ENCODE measurements around the gene MYLK. TPM values are rescaled to one million over a fixed set of nuclear protein-coding genes. Genes with fewer than 3 reads are reported as not detected.

The MYLK gene
- total and polyA plus RNA-seq, 2 donors (not counting 1 experiment from before 2014, with no cell fraction given) = 0.51 TPM; not detected in 1

- Histone ChIP-seq H3K27me3 (replicated peaks in 1 of 4; ENCODE audit: control extremely low read depth in 1 of 4, control insufficient read depth in 3 of 4, insufficient read depth in 4 of 4, low read length in 3 of 4) (no peaks in the 10 kb centered on the region), H3K4me3 (ENCODE audit: control extremely low read depth in 1 of 5, extremely low read depth in 1 of 5, insufficient read depth in 1 of 5, low read depth in 2 of 5, low read length in 4 of 5) (no peak overlapping the region), H3K36me3 (replicated peaks in 1 of 2; ENCODE audit: control extremely low read depth in 1 of 2, control insufficient read depth in 1 of 2, extremely low read depth in 1 of 2, insufficient read depth in 2 of 2, low read length in 1 of 2) (no peaks in the 10 kb centered on the region), H3K79me2 (ENCODE audit: control insufficient read depth, insufficient read depth, low read length) (no peaks in the 10 kb centered on the region), H3K4me1 (ENCODE audit: control insufficient read depth in 2 of 2, insufficient read depth in 2 of 2, low read length in 2 of 2) (no peaks in the 10 kb centered on the region), H3K9me3 (ENCODE audit: control extremely low read depth in 1 of 3, control insufficient read depth in 2 of 3, insufficient read depth in 1 of 3, low read length in 2 of 3) (no peaks in the 10 kb centered on the region), H3K27ac (ENCODE audit: low read length in 2 of 2) (no peak overlapping the region), H3K9ac (ENCODE audit: low read length) (no peak overlapping the region), H2AFZ (ENCODE audit: insufficient read depth, low read depth, low read length, poor library complexity, severe bottlenecking) (no peak overlapping the region), H4K20me1 (ENCODE audit: control insufficient read depth, insufficient read depth, low read length, poor library complexity, severe bottlenecking) (no peaks in the 10 kb centered on the region), H3K4me2 (replicated peaks; ENCODE audit: low read depth, low read length, poor library complexity, severe bottlenecking) (no peak overlapping the region)
- H3K4me3 Mint-ChIP-seq = no peak overlapping the region
- H3K4me1 Mint-ChIP-seq = no peaks in the 10 kb centered on the region
- H3K9me3 Mint-ChIP-seq (ENCODE audit: insufficient read depth) = no peaks in the 10 kb centered on the region
- no peak overlapping the region for H3K27ac Mint-ChIP-seq
- no CpG with 5 or more reads among the region's 1 CpG for whole genome bisulfite sequencing (ENCODE audit: insufficient coverage)
- ChIA-PET CTCF (no interaction called here), POLR2A (no interaction called here)
- no peak for TF ChIP-seq EZH2 (IDR thresholded peaks at IDR 0.05; ENCODE audit: borderline replicate concordance, insufficient read depth, low read depth, low read length, poor library complexity, severe bottlenecking)
- no peak for TF ChIP-seq CTCF (IDR thresholded peaks at IDR 0.05)
- ATAC-seq (ENCODE audit: low read depth) = no peak
- peaks cover 15% of the 10 kb centered on the region for H3K27me3 Mint-ChIP-seq
- DNase-seq = no peak
- intact Hi-C loops (cut with micrococcal nuclease) = no loop called here
These were observed 101.0 kb downstream of the MYLK start for GRCh38 chr3:123783050-123783689.

- 50% methylated on average over 2 of the region's 4 CpGs for WGBS (ENCODE audit: insufficient coverage)
These were observed 101.6 kb downstream of the MYLK start for GRCh38 chr3:123782488-123782887.

More at GRCh38 chr3:123782488-123782887, 101.6 kb downstream of the MYLK start:
- no peak for DNase-seq
- H2AFZ ChIP-seq (ENCODE audit: insufficient read depth, low read depth, low read length, poor library complexity, severe bottlenecking) = no peak overlapping the region
- H3K27me3 Mint-ChIP-seq = peaks cover 11% of the 10 kb centered on the region
- intact Hi-C loops (cut with micrococcal nuclease) = no loop called here
- no peaks in the 10 kb centered on the region for H3K36me3 ChIP-seq (replicated peaks in 1 of 2; ENCODE audit: control extremely low read depth in 1 of 2, control insufficient read depth in 1 of 2, extremely low read depth in 1 of 2, insufficient read depth in 2 of 2, low read length in 1 of 2)
- H3K4me3 ChIP-seq (ENCODE audit: control extremely low read depth in 1 of 5, extremely low read depth in 1 of 5, insufficient read depth in 1 of 5, low read depth in 2 of 5, low read length in 4 of 5) = no peak overlapping the region
- H3K4me2 ChIP-seq (replicated peaks; ENCODE audit: low read depth, low read length, poor library complexity, severe bottlenecking) = no peak overlapping the region
- H3K9ac ChIP-seq (ENCODE audit: low read length) = no peak overlapping the region
- POLR2A ChIA-PET = no interaction called here
- no peak for ATAC-seq (ENCODE audit: low read depth)
- no peak for TF ChIP-seq CTCF (IDR thresholded peaks at IDR 0.05)
- TF ChIP-seq EZH2 (IDR thresholded peaks at IDR 0.05; ENCODE audit: borderline replicate concordance, insufficient read depth, low read depth, low read length, poor library complexity, severe bottlenecking) = no peak
- CTCF ChIA-PET = no interaction called here
- no peak overlapping the region for H3K27ac Mint-ChIP-seq
- H3K4me1 ChIP-seq (ENCODE audit: control insufficient read depth in 2 of 2, insufficient read depth in 2 of 2, low read length in 2 of 2) = no peaks in the 10 kb centered on the region
- no peaks in the 10 kb centered on the region for H3K27me3 ChIP-seq (replicated peaks in 1 of 4; ENCODE audit: control extremely low read depth in 1 of 4, control insufficient read depth in 3 of 4, insufficient read depth in 4 of 4, low read length in 3 of 4)
- no peaks in the 10 kb centered on the region for H3K4me1 Mint-ChIP-seq
- no peaks in the 10 kb centered on the region for H3K9me3 ChIP-seq (ENCODE audit: control extremely low read depth in 1 of 3, control insufficient read depth in 2 of 3, insufficient read depth in 1 of 3, low read length in 2 of 3)
- no peak overlapping the region for H3K4me3 Mint-ChIP-seq
- no peaks in the 10 kb centered on the region for H4K20me1 ChIP-seq (ENCODE audit: control insufficient read depth, insufficient read depth, low read length, poor library complexity, severe bottlenecking)
- no peaks in the 10 kb centered on the region for H3K79me2 ChIP-seq (ENCODE audit: control insufficient read depth, insufficient read depth, low read length)
- H3K27ac ChIP-seq (ENCODE audit: low read length in 2 of 2) = no peak overlapping the region
- no peaks in the 10 kb centered on the region for H3K9me3 Mint-ChIP-seq (ENCODE audit: insufficient read depth)

All from B cell (primary cell).